Endothelial cell of hepatic sinusoid (primary cell): ENCODE measurements around the gene RXRG.

Source experiments
- in situ Hi-C: cut with HindIII; loops from 2 replicates; pipeline ENCODE4 v1.10.0; 2017; ENCODE audit warnings: low sequenced_read_pairs

The RXRG gene

DNA sequence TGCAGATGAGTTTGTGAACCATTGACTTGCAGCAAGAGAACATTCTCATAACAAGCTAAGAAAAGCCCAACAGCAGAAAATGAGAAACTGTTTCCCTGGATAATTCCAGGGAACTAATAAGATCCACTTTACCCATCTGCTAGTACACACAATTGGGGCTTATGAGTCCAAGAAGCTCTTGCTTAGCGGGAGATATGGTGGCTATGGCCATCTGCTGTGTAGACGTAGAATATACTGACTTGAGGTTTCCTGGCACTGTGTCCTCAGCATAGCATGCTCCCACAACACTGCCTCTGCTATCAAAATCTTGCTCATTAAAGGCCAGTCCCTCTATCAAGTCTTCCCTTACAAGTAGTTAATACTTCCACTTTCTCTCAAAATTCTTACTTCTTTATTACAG, 6.8 kb upstream of the RXRG start:
- in situ Hi-C loops, result no loop called here

DNA sequence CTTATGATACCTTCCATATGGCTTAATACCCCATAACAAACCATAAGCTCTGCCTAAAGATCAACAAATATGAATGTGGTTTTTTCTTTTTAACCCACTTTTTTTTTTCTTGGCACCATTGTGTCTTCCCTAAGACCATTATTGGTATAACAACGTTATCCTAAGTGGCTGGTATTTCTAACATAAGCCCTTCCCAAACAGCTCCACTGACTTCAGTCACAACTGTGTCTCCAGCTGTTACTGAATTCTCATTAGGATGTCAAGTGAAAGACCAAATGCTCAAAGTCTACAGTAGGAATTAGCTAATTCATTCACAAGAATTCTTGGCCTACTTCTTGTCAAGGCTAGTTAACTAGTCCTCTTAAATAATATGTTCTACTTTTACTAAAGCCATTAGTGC, 4.2 kb upstream of the RXRG start:
- in situ Hi-C loops, result no loop called here

DNA sequence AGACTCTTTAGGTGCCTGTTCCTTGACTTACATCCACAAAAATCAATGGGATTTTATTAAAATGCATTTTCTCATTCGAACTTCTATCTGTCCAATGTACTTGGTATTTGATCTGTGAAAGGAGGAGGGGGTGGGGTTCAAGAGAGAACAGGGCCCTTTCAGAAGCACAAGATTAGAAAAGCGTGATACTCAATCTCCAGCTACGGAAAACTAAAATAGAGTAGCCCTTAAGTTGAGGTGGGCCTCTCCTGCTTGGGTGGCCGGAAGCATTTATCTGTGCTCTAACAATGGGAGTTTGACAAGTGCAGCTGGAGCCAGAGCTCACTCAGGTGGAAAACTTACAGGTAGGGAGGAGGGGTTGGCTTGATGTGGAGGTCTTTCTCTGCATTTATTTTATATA, 462 bp upstream of the RXRG start:
- in situ Hi-C loops, result no loop called here

DNA sequence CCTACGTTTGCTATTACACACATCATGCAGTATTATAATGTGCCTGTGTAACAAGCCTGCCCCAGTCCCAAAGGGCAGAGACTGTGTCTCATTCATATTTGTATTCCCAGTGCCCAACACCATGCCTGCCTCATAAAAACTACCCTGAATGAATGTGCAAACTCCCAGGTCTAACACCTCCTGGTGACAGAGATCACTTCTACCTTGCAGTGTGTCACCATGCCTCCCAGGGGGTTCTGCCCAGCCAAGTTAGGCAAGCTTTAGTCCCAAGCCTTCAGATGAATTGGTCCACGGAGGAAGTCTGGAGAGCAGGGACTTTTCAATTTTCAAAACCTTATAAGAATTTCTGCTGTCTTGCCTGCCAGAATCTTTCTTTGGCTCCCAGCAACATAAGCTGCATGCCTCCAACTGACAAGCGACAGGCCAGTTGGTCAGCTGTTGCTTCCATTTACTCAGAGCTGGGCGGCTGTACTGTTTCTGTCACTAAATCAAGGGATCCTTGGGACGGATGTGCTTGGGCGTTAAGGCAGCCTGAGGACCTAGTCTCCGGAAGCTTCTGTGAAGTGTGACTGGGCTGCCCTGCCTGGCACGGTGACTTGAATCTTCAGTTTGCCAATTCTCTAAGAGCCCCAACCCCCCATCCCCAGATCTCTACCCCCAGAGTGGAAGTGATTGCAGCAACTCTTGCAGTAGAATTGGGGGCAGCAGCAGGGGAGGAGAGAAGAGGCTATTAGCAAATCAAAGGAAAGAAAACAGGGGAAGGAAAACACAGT, 1.2 kb downstream of the RXRG start:
- in situ Hi-C loops, result no loop called here

DNA sequence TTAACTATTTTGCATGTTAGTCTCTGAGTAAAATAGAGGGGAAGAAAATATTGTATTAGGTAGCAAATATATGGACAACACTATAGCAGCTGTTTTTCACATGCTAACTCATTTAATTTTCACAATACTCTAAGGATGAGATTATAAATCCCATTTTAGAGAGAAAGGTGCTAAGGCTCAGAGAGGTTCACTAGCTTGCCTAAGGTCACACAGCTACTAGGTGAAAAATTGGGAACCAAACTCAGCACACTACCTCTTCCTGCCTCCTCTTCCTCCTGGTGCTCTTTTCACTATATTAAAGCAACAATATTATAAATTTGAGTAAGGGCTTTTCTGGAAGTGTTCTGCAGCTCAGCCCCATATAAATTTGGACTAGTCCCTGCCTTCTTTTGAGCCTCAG, 2.3 kb downstream of the RXRG start:
- in situ Hi-C loops, result no loop called here

DNA sequence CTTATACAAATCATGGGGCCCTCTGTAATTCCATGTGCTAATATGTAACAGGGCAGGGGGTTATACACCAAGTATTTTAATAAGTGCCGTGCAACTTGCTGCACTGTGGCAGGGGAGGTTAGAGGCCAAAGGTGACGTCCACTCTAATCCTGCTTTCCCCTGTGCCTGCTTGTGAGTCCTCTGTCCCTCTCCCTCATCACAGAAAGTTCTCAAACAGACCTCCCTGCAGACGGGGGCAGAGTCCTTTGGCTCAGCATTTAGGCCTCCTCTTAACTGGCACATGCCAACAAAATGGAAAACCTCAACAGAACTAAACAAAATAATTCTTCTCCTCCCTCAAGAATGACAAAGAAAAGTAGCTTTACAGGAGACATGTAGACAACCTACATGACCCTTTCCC, 2.9 kb downstream of the RXRG start:
- in situ Hi-C loops, result no loop called here

DNA sequence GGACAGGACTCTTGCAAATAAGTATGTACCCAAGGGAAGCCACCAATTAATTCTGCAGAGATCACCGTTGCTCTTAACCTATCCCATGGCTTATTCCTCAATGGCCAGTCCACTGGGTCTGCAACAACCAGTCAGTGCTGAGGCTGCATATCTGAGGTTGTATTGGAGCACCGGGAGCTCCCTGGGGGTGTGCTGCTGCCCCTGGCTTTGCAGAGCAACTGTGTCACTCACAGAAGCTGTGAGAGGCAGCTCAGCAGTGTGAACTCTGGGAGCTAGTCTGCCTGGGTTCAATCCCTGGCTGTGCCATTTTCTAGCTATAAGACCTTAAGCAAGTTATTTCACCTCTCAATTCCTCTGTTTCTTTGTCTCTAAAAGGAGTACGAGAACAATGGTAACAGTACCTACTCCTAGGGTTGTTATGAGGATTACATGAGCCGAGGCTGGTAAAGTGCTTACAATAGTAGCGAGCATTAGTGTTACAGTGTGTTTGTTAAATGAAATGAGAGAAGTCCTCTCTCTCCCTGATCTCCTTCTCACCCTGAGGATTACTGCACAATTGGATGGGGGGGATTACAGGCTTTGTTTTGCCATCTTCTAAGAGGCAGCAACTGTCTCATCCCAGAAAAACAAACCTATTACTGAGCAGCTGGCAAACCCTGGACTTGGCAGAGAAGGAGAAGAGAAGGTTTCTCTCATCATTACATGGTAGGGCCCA, 3.6 kb downstream of the RXRG start:
- in situ Hi-C loops, result no loop called here

DNA sequence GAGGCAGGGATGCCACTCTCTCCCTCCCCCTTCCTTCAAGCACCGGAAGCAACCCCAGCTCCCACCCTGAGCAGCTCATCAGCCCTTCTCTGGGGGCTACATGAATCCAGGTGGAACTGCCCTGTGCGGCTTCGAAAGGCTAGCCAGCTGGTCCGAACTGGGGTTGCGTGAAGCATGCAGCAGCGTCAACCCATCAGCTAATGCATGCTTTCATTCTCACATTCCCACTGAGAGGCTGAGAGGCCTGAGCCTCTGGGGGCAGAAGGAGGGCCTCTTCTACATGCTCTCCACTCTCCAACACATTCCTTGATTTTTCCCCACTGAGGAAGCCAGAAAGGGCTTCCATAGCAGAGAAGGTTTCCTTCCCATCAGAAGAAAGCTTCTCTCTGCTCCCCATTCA, 5.6 kb downstream of the RXRG start:
- in situ Hi-C loops, result no loop called here

DNA sequence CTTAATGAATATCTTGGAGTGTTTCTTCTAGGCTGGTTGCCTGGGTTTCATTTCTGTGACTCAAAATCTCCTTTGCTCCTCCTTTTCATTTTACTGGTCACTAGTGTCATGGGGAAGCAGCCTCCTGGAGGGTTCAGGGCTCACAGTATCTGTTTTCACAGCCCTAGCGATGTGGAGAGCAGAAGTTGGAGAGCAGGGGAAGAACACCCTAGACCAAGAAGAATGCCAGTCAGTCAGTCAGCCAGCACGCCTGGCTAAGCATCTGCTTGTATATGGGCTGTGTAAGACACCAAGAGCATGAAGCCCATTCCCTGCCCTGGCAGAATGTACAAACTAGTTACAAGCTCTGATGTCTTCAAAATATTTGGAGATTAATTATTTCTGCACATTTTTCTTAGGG, 7.9 kb downstream of the RXRG start:
- in situ Hi-C loops, result no loop called here

DNA sequence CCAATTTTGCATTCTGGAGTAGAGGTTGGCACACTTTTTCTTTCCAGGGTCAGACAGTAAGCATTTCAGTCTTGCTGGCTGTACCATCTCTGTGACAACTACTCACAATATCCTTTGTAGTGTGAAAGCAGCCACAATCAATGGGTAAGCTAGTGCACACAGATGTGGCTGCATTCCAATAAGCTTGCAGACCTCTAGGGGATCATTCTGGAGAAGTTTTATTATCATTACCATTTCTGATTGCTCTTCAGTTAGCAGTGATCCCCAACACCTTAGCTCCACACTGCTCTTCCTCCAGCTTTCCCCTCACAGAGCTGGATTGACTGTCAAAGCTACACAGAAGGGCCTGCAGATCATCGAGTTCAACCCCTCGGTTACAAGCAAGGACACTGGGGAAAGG, 9.1 kb downstream of the RXRG start:
- in situ Hi-C loops, result no loop called here

DNA sequence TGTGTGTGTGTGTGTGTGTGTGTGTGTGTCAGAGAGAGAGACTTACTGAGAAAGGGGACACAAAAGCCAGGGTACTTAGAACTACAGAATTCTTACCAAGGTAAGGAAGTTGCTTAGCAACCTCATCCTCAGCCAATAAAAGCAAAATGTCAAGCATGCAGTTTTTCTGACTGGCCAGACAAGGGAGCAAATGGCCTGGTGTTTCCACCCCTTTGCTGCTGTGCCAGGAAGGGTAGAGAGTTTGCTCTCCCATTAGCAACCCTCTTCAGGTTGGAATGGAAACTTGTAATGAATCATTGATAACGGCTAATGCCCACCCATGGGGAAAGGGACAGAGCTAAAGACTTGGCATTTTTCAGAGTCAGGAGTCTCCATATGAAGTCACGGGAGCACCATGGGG, 10.6 kb downstream of the RXRG start:
- in situ Hi-C loops, result no loop called here

DNA sequence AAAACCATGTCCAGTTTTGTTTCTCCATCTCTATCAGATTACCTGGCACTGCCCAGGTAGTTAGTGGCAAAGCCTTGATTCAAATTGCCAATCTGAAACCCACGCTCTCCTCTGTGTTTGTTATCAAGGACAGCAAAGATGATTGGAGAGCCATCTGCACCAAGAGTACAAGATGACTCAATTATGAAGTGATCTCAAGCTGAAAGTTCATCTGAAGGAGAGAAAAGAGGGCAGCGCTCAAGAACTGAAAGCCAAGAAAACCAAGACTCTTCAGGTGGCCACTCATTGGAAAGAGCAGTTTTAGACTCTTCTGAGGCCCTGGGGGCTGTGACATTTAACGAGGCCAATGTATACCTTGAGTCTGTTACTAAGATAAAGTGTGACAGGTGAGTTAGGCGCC, 13.8 kb downstream of the RXRG start:
- in situ Hi-C loops, result no loop called here

DNA sequence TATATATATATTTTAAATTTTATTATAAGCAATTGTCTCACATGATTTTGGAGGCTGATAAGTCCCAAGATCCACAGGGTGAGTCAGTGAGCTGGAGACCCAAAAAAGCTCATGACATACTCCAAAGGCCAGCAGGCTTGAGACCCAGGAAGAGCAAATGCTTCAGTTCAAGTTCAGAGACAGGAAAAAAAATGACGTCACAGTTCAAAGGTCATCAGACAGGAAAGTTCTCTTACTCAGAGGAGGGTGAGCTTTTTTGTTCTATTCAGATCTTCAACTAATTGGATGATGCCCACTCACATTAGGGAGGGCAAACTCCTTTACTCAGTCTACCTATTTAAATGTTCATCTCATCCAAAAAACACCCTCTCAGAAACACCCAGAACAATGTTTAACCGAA, 18.2 kb downstream of the RXRG start:
- in situ Hi-C loops, result no loop called here

DNA sequence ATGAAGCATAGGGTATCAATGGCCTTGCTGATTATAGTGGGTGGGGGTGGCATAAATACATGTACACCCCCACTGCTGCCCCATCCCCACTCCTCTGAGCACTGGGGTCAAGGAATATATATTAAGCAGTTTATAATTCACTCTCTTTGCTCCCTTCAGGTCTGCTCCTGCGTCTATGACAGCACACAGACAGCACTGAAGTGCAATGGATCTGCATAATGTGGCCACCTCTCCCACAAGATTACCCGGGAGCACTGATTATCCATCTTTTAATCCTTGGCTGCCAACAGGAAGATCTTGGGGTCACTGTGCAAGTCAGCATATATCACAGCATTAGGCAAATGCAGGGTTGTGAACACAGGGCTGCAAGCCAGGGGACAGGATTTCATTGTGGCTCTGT, 19.3 kb downstream of the RXRG start:
- in situ Hi-C loops, result no loop called here

DNA sequence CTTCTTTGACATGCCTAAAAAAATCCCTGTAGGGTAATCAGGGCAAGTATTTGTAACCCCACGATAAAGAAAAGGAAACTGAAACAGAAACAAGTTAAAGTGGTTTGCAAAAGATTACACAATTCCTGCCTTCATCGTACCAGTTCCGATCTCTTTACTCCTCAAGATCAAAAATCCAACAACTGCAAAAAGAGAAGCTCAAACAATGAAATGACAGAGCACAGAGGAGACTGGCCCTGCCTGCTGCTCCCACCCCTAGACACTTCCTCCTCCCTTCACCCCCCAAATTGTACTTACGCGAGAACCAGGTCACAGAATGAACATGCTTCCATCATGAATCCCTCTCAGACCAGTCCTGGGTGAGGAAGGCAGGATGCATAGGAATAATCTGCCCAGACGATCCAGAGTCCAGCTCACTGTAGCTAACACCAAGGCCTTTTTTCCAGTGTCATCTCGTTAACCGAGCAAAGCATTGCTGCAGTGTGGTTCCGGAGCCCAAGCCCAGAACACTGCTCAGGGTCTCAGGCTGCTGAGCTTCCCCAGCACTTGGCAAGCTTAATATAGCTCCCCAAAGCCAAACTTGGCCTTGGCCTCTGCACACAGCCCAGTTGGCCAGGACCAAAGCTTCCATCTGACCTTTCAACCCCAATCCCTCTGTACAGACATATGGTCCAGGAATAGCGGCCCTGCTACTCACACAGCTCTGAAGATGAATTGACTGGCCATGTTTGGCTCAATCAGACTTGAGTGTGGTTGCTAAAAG, 20.3 kb downstream of the RXRG start:
- in situ Hi-C loops, result no loop called here

DNA sequence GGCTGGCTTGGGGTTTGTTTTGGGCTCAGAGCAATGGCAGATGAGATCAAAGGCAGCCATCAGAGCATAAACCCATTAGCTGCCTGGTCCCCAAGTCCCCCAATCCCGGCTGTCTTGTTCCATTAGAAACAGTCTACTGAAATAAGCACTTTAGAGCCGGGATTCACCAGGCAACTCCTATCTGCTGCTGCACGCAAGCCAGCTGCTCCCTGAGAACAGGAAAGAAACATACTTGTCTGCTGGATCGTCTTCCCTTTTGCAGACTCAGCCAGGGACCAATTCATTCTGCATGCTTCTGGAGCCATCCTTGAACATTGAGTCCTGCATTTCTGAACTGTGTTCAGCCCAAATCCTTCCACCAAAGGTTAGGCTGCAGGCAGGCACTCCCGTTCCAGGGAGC, 21.8 kb downstream of the RXRG start:
- in situ Hi-C loops, result no loop called here

DNA sequence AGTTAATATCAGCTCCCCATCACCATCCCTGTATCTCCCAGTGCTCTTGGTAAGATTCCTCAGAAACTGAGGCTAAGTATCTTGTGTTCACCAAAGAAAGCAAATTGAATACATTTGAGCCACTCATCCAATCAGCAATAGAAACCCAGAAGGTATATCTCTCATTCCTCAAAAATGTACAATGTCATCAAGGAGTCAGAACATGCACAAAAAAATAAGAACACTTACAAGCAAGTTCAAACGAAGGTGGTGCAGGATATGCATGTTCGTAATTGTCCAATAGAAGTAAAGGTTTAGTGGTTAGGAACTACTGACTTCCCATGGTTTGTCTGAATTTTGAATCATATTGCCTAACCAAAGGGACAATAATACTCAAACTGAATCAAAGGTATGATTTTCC, 24.3 kb downstream of the RXRG start:
- in situ Hi-C loops, result no loop called here

DNA sequence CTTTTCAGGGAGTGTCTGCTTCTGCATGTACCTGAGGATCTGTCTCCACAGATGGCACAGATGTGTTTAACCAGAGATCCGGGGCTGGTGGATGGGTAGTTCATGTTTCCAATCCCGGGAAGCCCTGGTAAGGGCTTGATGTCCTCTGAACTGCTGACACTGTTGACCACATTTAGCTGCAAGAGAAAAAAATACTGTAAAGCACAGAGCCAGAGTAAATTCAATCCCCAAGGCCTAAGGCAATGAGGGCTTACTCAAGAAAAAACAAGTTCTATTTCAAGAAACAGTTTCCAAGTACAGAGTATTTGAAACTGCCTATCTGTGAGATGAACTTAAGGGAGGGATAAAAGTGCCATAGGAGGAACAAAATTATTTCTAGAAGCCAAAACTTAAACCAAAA, 25.1 kb downstream of the RXRG start:
- in situ Hi-C loops, result no loop called here

DNA sequence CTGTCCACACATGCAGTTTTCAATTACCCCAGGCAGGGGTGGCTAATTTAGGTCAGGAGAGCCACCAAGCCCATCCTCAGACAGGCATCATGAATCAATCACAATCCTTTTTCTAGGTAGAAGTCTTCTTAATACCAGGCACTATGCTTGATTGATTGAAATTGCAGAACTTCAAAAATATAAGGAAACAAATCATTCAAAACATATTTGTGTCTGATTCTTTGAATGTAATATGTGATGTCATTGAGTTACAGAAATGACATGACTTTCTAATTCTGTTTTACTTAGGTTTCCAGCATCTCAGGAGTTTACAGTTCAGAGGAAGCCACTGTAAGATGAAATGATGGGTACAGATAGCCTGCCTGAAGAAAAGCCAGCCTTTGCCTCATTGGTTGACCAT, 26.7 kb downstream of the RXRG start:
- in situ Hi-C loops, result no loop called here

DNA sequence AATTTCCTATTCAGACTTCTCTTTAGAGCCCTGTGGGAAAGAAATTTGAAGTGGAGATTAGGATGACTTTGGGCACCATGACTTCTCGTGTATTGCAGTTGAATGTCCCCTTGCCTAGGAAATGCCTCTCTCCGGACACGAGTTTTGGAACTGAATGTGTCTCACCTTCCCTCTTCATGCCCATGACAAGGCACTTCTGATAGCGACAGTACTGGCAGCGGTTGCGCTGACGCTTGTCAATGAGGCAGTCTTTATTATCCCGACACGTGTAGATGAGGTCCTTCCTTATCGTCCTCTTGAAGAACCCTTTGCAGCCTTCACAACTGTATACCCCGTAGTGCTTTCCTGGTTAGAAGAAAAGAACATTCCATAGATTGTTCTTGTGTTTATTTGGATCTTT, 28.1 kb downstream of the RXRG start:
- in situ Hi-C loops, result no loop called here

DNA sequence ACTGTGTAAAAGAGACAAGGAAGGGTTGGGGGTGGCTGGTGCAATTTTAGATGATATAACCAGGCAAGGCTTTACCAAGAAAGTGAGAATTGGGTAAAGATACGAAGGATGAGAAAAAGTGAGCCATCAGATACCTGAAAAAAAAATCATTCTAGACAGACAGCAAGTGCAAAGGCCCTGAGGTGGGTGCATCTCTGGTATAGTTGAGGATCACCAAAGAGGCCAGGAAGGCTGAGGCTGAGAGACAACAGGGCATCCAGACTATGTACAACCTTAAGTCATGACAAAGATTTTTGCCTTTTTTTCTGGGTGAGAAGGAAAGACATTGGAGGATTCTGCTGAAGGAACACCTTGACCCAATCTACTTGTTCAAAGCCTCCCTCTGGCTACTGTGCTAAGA, 29.9 kb downstream of the RXRG start:
- in situ Hi-C loops, result no loop called here

DNA sequence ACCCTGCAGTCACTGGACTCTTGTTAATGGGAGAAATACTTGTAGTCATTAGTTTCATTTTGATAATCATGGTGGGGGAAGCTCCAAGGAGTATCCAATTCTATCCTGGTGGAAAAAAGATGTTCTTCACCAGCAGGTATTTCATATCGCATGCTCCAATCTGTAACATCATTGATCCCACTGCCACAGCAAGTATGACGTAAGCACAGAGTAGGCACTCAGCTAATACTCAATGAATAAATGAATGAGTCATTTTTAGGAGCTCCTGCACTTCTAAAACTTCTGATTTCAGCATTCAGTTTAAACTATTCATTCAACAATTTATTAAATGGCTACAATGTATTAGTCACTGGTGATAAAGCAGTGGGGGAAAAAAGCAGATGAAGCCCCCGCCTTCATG, 30.3 kb downstream of the RXRG start:
- in situ Hi-C loops, result loop anchor here (5.0 kb wide), 1 partner anchor 158 kb away; no protein-coding TSS in a partner anchor
